Measurements from ENCODE around the gene PRSS36. TPM values are rescaled to one million over a fixed set of nuclear protein-coding genes. Genes with fewer than 3 reads are reported as not detected.

PRSS36 gene
- total and polyA plus RNA-seq, 9 of the 15 experiments (the other 6 are each of a cell fraction or from before 2014, with no cell fraction given): 0.09 to 1.2 (median 0.54) TPM; not detected in 2

GRCh38 chr16:31131416-31131815 lies 18.4 kb downstream of the PRSS36 start:
- in situ Hi-C loops (cut with MboI): no loop called here
- CTCF ChIA-PET (ENCODE audit: low intra/inter-chr PET ratio): no interaction called here
- no peak for TF ChIP-seq CREB3 (tag; conservative IDR thresholded peaks at IDR 0.05; ENCODE audit: low read depth)
- 0 out of 2 replicates have a peak, but pooled peaks have one; percentile 2 for TF ChIP-seq RBFOX2 (IDR thresholded peaks at IDR 0.05; ENCODE audit: low read depth, low read length)
- no peak overlapping the region for H3K4me3 ChIP-seq
- H3K27ac ChIP-seq (ENCODE audit: extremely low read depth, low read depth, low read length): no peak overlapping the region
- no peaks in the 10 kb centered on the region for H3K9me3 ChIP-seq (replicated peaks; ENCODE audit: control insufficient read depth, insufficient read depth, low read depth, low read length)
- H3K9me1 ChIP-seq (ENCODE audit: control insufficient read depth, insufficient read depth, low read length): no peaks in the 10 kb centered on the region
- H3K9ac ChIP-seq (ENCODE audit: insufficient read depth in 1 of 2, low read depth in 2 of 2, low read length in 2 of 2): no peak overlapping the region
- FAIRE-seq (no peak), ATAC-seq (no peak), DNase-seq (ENCODE audit: extremely low read depth in 1 of 4, low spot score in 3 of 4) (no peak)
- peaks cover 50 to 94% of the 10 kb centered on the region in 2 experiments for H3K4me1 ChIP-seq (replicated peaks in 1 of 2; ENCODE audit: control insufficient read depth in 2 of 2, insufficient read depth in 2 of 2, low read length in 2 of 2)
- intact Hi-C loops (cut with micrococcal nuclease): no loop called here
- no peaks in the 10 kb centered on the region for H3K27me3 ChIP-seq (ENCODE audit: control insufficient read depth in 2 of 2, insufficient read depth in 2 of 2, low read length in 2 of 2)
- no peaks in the 10 kb centered on the region for H3K79me2 ChIP-seq (ENCODE audit: control insufficient read depth, insufficient read depth, low read length)
- H3K36me3 ChIP-seq (ENCODE audit: control insufficient read depth, insufficient read depth, low read length): peaks cover 52% of the 10 kb centered on the region; the same call in 2 of the 3 replicates
- H2AFZ ChIP-seq (ENCODE audit: low read depth, low read length): no peak overlapping the region
- POLR2A ChIA-PET: interaction anchor here (0.7 to 2.4 kb wide), 6 partner anchors 9 to 51 kb away, joined by 3 to 9 read pairs (median 4); partner anchors contain the start of genes FUS and KAT8
- 92% methylated on average over 10 of the region's 11 CpGs for WGBS (ENCODE audit: insufficient coverage, low coverage, missing lambda C conversion rate)
- BruUV-seq (replicated peaks): no TSS peak
- no peak overlapping the region for H3K4me2 ChIP-seq (ENCODE audit: insufficient read depth, low read length)
- no peaks in the 10 kb centered on the region for H4K20me1 ChIP-seq (replicated peaks; ENCODE audit: control insufficient read depth, insufficient read depth, low read length)

- 91% methylated on average over 2 of the region's 6 CpGs for WGBS (ENCODE audit: insufficient coverage, low coverage, missing lambda C conversion rate)
- Histone ChIP-seq H3K27ac (ENCODE audit: extremely low read depth, low read depth, low read length) (no peak overlapping the region), H3K4me1 (replicated peaks in 1 of 2; ENCODE audit: control insufficient read depth in 2 of 2, insufficient read depth in 2 of 2, low read length in 2 of 2) (peaks cover 46 to 89% of the 10 kb centered on the region in 2 experiments), H2AFZ (ENCODE audit: low read depth, low read length) (no peak overlapping the region), H3K79me2 (ENCODE audit: control insufficient read depth, insufficient read depth, low read length) (no peaks in the 10 kb centered on the region), H3K36me3 (ENCODE audit: control insufficient read depth, insufficient read depth, low read length) (peaks cover 56% of the 10 kb centered on the region; the same call in 2 of the 3 replicates), H3K27me3 (ENCODE audit: control insufficient read depth in 2 of 2, insufficient read depth in 2 of 2, low read length in 2 of 2) (no peaks in the 10 kb centered on the region), H3K4me3 (no peak overlapping the region), H3K9ac (ENCODE audit: insufficient read depth in 1 of 2, low read depth in 2 of 2, low read length in 2 of 2) (no peak overlapping the region), H4K20me1 (replicated peaks; ENCODE audit: control insufficient read depth, insufficient read depth, low read length) (no peaks in the 10 kb centered on the region), H3K9me3 (replicated peaks; ENCODE audit: control insufficient read depth, insufficient read depth, low read depth, low read length) (no peaks in the 10 kb centered on the region), H3K9me1 (ENCODE audit: control insufficient read depth, insufficient read depth, low read length) (no peaks in the 10 kb centered on the region), H3K4me2 (ENCODE audit: insufficient read depth, low read length) (no peak overlapping the region)
- POLR2A ChIA-PET: interaction anchor here (0.7 to 2.4 kb wide), 5 partner anchors 11 to 52 kb away, joined by 3 to 9 read pairs (median 4); partner anchors contain the start of genes FUS and KAT8
- no peak for FAIRE-seq
- no peak for DNase-seq (ENCODE audit: extremely low read depth in 1 of 4, low spot score in 3 of 4)
- no TSS peak for BruUV-seq (replicated peaks)
- in situ Hi-C loops (cut with MboI) (no loop called here), intact Hi-C loops (cut with micrococcal nuclease) (no loop called here)
- no peak for TF ChIP-seq RBM14 (IDR thresholded peaks at IDR 0.05; ENCODE audit: borderline replicate concordance, insufficient read depth, low read depth, low read length)
- TF ChIP-seq NR2F6 (CRISPR knock-in tag; IDR thresholded peaks at IDR 0.05): no peak
- peak; percentile 11; the same call in 1 of the 2 replicates for TF ChIP-seq RBFOX2 (IDR thresholded peaks at IDR 0.05; ENCODE audit: low read depth, low read length)
- no peak for TF ChIP-seq CBFA2T2 (conservative IDR thresholded peaks at IDR 0.05)
- TF ChIP-seq ZNF140 (CRISPR knock-in tag; IDR thresholded peaks at IDR 0.05): no peak
- no peak for ATAC-seq
- CTCF ChIA-PET (ENCODE audit: low intra/inter-chr PET ratio): no interaction called here
These were observed 19.0 kb downstream of the PRSS36 start for GRCh38 chr16:31130899-31131298.

Measured in K562 (cell line).